ENCODE results near the gene FRMD1.

The FRMD1 gene

DNA sequence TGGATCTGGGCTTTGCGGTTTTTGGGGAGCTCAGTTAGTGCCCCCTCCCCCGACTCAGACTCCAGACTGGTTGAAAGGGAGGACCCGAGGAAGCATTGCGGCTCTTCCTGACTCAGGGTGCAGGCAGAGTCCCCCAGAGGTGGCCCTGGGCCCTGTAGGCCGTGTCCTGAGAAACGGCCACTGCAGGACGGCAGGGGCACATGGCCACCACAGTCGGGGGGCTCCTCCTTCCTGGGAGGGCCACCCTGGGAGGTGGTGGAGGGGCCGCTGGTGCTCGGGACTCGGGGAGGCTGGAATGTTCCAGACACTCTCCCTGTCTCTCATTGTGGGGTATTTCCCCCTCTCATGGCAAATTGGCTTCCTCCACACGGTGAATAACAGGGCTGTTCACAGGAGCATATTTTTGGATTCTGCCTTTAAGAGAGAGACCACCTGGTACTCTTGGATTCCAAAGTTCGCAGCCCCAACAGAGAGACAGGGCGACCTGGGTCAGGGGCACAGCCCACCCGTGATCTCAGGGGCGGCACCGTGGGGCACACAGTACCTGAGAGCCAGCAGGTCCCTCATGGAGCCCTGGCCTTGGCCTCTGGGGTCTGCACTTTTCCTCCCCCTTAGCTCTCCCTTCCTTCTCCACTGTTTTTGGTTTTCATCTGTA, 35.7 kb downstream of the FRMD1 start:
- no peak for DNase-seq (ENCODE audit: low spot score)

DNA sequence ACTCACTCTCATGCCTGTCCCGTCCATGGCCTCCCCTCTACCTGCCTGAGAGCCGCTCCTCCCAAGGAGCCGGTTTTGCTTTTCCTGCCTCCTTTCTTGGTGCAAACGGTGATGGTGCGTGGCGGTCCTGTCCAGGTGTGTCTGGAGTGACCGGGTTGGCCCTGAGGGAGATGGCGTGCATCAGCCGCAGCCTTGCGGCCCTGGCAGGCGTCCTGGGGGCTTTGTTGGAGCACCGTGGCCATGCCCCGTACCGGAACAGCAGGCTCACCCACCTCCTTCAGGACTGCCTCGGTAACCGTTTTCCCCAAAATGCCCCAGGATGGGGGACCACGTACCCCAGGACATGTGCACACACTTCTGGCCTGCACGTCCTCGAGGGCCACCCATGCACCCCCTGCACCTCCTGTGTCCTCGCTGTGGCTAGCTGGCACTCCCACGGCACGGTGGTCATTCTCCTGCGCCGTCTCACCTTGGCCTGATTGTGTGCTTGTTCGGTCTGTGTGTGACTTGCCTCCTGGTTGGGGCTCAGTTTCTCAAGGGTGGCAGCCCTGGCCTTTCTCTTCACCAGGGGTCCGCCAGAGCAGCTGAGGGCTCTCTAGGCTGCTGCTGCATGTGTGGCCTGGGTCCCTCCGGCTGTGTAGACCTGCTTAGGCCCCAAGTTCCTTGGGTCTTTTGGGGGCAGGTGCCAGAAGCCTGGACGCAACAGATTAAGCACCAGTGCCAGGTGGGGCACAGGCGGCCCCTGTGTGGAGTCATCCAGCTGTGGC, 36.4 kb downstream of the FRMD1 start:
- DNase-seq (ENCODE audit: low spot score), result no peak

DNA sequence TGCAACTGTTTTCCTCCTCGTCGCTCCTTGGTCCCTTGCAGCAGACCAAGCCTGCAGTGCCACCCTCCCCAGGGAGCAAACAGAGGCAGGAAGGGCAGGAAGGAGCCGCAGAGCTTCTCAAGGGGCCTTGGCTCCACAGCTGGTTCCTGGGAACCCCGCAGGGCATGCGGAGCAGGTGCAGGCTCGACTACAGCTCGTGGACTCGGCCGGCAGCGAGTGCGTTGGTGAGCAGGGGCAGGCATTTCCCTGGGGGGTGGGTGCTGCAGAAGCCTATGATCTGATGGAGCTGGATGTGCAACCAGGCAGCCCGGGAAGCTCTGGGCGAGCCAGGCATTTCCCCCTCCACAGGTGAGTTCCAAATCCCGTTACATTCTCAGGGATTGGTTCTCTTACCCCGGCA, 37.1 kb downstream of the FRMD1 start:
- no peak for DNase-seq (ENCODE audit: low spot score)

DNA sequence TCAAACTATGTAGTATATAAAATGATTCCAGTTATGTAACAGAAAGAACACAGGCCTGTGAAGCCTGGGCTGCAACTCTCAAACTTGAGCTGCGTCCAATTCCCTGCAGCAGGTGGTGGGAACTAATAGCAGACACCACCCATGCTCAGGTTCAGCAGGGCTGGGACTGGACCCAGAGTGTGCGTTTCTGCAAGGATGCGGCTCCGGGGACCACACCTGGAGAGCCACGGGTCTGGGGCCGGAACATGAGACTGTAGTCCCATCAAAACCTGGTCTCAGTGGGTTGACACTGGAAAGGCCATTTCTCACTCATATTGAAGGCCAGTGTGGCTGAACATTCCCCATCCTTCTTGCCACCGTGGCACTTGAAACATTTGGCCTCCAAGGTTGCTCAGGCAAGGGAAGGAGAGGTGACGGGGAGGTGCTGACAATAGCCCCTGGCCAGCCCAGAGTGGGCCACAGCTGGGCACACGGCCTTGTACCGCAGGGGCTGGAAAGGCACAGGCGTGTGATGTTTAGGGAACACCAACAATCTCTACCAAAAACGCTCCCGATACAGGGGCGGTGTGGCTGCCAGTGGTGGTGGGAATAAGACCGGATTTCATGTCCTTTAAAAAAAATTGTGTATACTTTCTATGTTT, 38.0 kb downstream of the FRMD1 start:
- no peak for DNase-seq (ENCODE audit: low spot score)

DNA sequence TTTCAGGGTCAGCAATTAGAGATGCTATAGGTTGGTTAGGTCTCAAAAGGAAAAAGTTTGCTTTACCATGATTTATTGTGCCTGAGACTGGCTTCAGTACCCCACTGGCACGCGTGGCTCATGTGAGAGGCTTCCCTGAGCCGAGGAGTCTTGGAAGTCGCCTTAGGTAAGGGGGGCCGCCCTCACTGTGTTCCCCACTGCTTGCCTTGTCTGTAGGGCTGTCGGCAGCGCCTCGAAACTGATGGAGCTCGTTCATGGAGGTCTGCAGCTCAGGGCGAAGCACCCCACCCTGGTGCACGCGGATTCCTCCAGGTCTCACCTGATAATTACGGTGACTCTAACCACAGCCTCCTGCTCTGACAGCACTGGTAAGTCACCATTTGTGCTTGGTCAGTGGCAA, 39.2 kb downstream of the FRMD1 start:
- DNase-seq (ENCODE audit: low spot score), result no peak

DNA sequence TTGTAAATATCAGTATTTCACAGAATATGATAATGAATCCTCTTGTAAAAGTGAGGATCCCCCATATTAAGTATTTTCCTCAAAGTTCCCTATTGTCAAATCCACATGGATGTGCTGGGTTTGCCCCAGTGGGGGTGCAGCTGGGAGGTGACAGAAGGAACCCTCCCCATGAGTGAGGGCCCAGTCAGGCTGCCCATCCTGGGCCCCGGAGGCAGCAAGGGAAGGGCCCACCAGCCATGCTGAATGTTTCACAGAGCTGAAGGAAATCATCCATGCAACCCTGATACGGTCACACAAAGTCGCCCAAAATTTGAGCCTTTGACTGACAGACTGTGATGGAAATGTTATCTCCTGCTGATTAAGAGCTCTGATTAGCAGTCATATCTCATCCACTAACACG, 39.7 kb downstream of the FRMD1 start:
- DNase-seq (ENCODE audit: low spot score), result no peak

DNA sequence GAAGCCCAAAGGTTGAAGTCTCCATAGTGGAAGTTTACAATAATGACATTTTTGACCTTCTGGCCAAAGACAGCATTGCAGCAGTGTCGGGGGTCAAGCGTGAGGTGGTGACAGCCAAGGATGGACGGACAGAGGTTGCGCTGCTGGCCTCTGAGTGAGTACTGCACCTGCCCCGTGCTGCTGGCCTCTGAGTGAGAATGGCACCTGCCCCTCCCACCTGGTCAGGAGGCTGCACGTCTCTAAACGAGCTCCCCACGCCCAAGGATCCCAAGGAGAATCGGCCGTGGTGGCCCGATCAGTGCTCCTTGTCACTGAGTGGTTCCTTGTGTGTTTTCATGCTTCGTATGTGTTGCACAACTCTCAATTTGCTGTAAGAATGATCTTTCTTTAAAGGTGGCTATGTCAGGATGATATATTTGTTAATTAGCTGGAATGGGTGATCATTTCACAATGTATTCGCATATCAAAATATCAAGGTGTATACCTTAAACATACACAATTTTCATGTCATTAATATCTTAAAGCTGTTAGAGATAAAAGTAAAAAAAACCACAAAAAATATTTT, 40.4 kb downstream of the FRMD1 start:
- no peak for DNase-seq (ENCODE audit: low spot score)

DNA sequence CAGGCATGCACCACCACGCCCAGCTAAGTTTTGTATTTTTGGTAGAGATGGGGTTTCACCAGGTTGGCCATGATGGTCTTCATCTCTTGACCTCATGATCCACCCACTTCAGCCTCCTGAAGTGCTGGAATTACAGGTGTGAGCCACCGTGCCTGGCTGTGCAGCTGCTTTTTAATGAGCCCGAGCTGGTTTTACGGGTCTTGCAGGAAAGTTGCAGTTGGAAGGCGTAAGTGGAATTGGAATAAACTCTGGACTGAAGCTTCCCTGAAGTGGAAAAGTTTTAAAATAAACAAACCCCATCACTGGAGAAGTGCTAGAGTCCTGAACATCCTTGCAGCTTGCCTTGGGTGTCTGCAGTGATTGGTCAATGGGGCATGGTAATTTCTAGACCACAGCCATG, 41.2 kb downstream of the FRMD1 start:
- DNase-seq (ENCODE audit: low spot score), result no peak

DNA sequence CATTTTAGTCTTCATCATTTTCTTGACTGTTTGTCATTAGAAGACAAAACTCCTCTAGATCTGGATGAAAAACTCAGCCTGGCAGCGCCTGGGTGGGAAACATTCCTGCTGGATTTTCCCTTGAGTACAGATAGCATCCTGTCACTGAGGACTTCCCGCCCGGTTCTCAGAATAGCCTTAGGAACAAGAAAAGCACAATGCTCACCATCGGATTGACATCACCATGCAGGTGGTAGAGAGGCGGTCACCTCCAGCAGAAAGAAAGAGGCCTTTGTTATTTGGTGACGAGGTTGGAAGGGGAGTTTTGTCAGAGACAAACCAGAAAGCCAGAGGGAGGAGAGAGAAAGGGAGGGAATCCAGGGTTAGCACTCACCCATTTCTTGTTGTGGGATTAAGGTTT, 41.8 kb downstream of the FRMD1 start:
- DNase-seq (ENCODE audit: low spot score), result no peak

DNA sequence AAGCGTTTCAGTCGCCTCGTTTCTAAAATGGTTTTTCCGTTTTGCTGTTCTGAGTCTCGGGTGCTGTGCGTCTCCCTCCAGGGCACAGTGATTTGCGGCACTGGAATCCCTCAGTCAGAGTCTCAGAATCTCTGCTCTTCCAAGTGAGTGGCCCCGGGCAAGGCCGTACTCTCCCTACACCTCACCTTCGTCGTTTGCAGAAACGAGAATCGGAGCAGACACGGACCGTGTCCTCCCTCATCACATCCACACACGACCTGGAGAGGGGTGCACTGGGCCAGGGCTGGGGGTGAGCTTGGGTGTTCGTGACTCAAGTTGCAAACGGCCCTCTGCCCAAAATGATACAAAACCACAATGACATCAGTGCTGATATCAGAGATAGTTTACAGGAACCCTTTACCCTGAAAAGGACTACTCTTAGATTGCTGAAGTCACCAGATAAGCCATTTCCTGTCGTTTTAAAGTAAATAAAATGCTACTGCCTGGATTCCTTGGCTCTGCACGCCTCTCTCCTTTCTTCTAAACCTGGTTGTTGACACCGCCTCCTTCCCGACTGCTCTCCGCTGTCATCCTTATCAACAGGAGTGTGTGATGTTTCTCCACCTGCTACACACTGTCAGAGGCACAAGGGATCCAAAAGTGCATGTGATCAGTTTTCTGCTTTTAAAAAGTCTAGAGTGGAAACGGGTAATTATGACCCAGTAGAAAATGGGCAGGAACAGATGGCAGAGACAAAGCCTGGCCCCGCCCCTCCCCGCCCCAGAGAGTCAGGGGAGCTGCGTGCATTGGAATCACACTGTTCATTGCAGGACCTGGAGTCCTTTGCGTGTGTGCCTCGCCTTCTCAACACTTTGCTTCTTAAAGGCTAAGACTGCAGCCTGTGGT, 43.1 kb downstream of the FRMD1 start:
- DNase-seq (ENCODE audit: low spot score), result peak; percentile 11

DNA sequence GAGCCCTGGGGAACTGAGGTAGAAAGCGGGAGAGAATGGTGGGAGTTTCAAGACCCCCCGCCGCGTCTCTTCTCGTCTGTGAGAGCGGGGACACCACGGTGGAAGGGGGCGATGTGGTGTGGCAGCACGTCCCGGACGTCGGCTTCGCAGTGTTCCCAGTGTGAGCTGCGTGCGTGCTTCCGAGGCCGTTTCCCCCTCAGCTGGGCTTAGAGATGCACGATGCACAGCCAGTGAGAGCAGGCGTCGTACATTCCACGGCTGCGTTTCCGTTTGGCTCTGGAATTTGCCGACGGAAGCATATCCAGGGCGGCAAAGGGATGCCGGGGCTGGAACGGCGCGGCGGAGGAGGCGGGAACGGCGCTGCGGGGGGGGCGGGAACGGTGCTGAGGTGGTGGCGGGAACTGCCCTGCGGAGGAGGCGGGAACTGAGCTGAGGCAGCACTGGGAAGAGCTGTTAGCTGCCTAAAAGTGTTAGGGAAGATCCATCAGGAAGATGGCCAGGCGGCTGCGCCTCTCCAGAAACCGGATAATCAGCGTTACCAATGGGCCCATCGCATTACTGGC, 43.8 kb downstream of the FRMD1 start:
- peak; percentile 77 for DNase-seq (ENCODE audit: low spot score)

DNA sequence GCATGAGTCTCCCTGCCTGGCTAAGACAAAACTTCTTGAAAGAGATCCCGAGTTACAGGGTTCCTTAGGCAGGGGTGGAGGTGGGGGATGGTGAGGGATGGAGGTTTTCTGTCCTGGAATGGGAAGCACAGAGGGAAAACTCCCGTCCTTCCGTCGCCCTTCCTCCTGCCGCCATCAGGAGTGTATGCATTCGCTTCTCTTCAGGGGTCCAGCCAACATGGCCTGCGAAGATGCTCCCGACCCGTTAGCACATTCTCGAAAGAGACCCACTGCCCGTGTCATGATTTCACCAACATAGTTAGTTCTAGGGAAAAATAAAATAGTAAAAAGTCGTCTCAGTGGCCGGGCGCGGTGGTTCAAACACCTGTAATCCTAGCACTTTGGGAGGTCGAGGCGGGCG, 44.5 kb downstream of the FRMD1 start:
- no peak for DNase-seq (ENCODE audit: low spot score)

DNA sequence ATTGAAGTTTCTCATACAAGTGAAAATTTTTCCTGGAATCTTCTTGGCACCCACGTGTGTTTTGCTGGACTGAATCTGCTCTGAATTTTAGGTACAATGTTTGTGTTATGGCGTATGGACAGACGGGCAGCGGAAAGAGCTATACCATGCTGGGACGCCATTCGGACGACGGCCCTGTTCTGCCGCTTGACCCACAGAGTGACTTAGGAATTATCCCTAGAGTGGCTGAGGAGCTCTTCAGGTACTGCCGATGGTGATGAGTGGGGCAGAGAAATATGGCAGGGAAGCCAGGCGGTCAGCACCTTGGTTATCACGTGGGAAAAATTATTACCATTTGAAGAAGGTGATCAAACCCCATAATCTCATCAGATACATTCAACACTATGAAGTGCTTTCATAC, 45.2 kb downstream of the FRMD1 start:
- no peak for DNase-seq (ENCODE audit: low spot score)

DNA sequence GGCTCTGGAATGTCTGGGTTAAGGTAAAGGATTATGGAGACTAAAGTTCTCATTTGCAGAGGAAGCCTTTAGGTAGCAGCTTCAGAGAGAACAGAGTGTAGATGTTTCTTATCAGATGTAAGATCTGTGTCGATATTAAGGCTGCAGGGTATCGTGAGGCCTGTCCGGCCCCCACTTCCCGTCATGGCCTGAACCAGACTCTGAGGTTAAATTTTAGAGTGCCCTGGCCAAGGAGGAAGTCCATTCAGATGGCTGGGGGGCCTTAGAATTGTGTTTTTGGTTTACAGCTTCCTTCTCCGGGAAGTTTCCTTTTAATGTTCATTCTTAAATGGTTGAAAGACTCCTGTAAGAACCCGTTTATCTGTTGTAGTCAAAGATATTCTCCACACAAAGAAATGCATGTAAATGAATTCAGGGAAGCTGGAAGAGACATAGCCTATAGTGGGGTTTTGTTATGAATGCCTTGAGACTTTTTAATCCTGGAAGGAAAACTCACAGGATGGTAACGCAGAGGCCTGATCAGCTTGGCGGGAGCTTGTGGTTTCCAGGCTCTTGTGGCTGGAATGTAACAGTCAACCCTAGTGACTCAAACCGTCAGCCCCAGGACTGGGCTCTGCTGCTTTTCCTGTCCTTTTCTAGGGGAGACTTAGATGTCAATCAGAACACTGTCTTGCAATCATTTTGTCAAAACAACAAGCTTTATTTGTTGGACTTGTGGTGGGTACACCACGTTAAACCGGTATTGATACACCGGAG, 46.8 kb downstream of the FRMD1 start:
- peak; percentile 90 for DNase-seq (ENCODE audit: low spot score)

DNA sequence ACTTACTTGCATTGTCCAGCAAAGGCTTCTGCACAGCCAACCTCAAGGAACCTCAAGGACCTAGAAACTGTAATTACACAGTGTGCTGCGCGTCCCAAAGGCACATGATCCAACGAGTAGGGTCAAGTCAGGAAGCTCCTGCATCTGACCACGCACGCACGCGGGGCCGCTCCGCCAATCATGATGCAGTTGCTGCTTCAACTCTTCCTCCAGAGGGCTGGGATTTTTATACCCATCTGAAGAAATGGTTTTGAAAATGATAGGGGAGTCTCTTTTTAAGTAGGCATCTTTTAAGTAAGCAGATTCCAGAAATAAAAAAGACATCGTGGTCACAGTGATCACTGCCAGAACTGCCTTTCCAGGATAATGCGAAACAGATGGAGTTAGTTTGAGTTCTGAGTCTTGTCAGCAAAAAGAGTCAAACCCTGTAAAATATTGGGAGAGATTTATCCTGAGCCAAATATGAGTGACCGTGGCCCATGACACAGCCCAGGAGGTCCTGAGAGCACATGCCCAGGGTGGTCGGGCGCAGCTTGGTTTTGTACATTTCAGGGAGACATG, 47.5 kb downstream of the FRMD1 start:
- peak; percentile 75 for DNase-seq (ENCODE audit: low spot score)

DNA sequence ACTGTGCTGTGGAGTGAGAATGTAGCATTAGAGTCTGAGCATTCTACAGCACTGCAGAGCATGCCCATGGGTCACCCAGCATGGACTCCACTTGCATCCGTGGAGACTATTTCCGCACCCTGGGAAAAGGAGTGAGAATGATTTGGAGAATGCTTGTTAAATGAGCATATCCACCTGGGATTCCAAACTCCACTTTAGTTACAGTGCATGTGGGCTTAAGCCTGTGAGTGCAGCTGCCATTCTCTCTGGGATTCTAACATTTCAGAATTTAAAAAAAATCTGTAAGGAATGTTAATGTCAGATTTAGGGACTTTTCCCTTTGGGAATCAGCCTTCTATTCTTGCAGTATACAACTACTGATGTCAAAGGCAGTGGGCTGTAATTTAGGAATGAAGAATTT, 48.1 kb downstream of the FRMD1 start:
- no peak for DNase-seq (ENCODE audit: low spot score)

DNA sequence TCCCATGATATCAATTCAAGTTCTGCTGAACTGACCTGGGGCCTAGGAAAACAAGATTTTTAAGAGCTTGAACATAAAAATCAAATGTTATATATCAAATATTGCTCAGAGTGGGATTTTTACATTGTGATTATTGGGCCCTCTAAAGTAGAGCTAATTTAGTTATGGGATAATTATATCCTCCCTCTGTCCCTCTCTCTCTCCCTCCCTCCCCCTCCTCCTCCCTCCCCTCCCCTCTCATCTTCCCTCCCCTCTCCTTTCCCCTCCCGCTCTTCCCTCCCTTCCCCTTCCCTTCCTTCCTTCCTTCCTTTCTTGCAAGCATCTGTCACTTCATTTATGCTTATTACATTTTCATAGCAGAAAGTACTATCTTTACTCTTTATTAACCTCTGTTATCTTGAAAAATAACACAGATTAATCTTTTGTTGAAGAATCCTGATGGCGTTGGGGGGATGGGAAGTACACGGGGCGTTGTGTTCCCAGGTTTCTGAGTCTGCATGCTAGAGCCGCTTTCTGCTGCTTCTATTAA, 48.7 kb downstream of the FRMD1 start:
- DNase-seq (ENCODE audit: low spot score), result no peak

DNA sequence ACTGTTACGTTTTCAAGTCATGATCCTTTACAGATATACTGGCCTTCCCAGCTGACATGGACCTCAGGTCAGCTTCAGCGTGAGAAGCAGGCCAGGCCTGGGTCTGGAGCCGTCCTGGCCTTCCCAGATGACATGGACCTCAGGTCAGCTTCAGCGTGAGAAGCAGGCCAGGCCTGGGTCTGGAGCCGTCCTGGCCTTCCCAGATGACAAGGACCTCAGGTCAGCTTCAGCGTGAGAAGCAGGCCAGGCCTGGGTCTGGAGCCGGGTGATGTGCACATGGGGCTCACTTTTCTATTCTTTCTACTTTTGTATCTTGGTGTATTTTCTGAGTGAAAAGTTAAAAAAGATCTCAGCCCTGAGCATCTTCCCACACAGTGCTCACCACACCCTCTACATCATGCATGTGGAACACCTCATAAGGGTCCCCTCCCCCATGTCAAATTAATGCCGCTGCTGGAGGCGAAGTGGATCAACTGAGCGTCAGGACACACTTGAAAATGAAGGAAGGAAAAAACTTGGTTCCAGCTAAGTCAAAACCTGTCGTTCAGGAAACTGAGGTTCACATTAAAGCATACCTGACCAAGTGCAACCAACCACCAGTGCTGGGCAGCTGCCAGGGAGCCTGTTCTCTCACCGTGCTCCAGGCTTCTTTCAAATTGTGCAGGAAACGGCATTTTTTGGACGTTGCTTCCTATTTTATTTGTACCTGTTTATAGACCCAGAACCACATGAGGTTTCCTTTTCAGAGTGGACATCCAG, 49.4 kb downstream of the FRMD1 start:
- no peak for DNase-seq (ENCODE audit: low spot score)

DNA sequence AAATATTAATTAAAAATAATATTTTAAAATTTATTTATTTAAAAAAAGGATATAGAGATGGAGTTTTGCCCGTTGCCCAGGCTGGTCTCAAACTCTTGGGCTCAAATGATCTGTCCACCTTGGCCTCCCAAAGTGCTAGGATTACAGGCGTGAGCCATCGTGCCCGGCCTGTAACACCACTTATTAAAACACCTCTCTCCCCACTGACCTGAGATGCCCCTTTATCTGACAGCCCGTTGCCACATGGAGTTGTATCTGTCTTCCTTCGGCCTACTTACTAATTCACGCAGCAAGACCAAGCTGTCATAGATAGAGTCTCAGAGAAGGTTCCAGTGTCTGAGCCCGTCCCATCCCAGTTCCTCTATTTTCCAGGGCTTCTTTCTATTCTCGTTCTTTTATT, 50.8 kb downstream of the FRMD1 start:
- DNase-seq (ENCODE audit: low spot score), result no peak

DNA sequence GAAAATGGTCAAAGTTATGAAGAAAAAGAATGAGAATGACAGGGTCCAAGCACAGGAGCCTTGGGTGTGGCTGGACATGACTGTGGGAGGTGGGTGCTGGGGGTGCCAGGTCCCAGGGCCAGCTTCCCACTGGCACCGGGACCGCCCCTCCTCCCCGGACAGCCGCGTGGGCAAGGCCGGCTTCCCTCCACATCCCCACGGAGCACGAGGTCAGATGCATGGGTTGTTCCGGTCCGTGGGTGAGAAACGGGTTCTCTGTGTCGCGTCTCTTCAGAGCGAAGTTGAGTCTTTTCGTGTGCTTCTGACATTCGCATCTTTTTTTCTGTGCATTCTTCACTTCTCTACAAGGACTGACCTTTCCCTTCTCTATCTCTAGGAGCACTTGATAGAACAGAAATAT, 51.5 kb downstream of the FRMD1 start:
- no peak for DNase-seq (ENCODE audit: low spot score)

Data from AG08395 (cell line).